Measurements from ENCODE around the gene PDGFRB. TPM values are rescaled to one million over a fixed set of nuclear protein-coding genes. Genes with fewer than 3 reads are reported as not detected.

The PDGFRB gene
- total RNA-seq, 1 experiment from 2014 or later, result 1.8 TPM

DNA sequence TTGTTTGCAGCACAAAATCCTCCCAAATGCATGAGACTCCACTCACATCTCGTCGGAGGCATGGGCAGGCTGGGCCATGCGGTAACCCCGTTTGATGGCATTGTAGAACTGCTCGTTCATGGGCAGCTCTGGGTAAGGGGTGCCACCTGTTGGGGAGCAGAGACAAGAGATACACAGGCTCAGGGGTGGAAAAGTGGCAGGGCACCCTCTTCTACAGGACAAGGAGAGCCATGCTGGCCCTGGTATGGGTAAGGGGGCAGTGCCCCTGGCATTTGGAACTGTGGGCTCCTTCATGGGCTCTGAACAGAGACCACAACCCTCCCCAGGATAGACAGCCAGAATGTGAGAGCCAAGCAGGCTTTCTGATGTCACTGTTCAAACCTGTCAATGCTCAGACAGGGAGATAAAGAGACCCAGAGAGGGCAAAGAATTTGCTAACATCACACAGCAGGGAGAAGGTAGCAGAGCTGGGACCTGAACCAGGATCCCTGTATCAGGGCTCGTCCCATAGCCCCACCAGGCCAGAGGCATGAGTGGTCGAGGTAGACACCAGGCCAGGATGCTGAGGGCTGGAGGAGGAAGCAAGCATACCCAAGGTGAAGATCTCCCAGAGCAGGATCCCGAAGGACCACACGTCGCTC, 36.1 kb downstream of the PDGFRB start:
- intact Hi-C loops (cut with micrococcal nuclease; ENCODE audit: unreplicated experiment) (no loop called here), in situ Hi-C loops (cut with HindIII; ENCODE audit: low pct_unique_long_range_greater_than_20kb, low sequenced_read_pairs) (no loop called here)
- Histone ChIP-seq H3K36me3 (ENCODE audit: control insufficient read depth, insufficient read depth, low read length) (no peaks in the 10 kb centered on the region), H3K4me1 (ENCODE audit: control insufficient read depth, insufficient read depth, low read length) (peaks cover 7% of the 10 kb centered on the region), H3K27ac (ENCODE audit: low read length) (no peak overlapping the region), H3K9me3 (ENCODE audit: control insufficient read depth, insufficient read depth, low read depth, low read length) (no peaks in the 10 kb centered on the region), H3K27me3 (ENCODE audit: control insufficient read depth, insufficient read depth, low read length) (no peaks in the 10 kb centered on the region), H3K4me3 (ENCODE audit: low read depth in 2 of 2, low read length in 2 of 2) (no peak overlapping the region)
- ChIA-PET CTCF (no interaction called here), POLR2A (interaction anchor here (0.6 kb wide), 1 partner anchor 32 kb away, joined by 10 read pairs; no protein-coding TSS in a partner anchor)
- ATAC-seq (no peak), DNase-seq (ENCODE audit: low read depth, low spot score) (no peak)
- BruUV-seq (replicated peaks), result no TSS peak
- TF ChIP-seq POLR2AphosphoS5 (IDR thresholded peaks at IDR 0.05; ENCODE audit: low read depth, low read length) (no peak), TCF7L2 (IDR thresholded peaks at IDR 0.05; ENCODE audit: low read depth, low read length) (no peak), SIN3A (IDR thresholded peaks at IDR 0.05; ENCODE audit: borderline replicate concordance, insufficient read depth, low read depth, low read length) (no peak)
- TF ChIP-seq, protein P1, sequence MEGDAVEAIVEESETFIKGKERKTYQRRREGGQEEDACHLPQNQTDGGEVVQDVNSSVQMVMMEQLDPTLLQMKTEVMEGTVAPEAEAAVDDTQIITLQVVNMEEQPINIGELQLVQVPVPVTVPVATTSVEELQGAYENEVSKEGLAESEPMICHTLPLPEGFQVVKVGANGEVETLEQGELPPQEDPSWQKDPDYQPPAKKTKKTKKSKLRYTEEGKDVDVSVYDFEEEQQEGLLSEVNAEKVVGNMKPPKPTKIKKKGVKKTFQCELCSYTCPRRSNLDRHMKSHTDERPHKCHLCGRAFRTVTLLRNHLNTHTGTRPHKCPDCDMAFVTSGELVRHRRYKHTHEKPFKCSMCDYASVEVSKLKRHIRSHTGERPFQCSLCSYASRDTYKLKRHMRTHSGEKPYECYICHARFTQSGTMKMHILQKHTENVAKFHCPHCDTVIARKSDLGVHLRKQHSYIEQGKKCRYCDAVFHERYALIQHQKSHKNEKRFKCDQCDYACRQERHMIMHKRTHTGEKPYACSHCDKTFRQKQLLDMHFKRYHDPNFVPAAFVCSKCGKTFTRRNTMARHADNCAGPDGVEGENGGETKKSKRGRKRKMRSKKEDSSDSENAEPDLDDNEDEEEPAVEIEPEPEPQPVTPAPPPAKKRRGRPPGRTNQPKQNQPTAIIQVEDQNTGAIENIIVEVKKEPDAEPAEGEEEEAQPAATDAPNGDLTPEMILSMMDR (IDR thresholded peaks at IDR 0.05), result no peak

DNA sequence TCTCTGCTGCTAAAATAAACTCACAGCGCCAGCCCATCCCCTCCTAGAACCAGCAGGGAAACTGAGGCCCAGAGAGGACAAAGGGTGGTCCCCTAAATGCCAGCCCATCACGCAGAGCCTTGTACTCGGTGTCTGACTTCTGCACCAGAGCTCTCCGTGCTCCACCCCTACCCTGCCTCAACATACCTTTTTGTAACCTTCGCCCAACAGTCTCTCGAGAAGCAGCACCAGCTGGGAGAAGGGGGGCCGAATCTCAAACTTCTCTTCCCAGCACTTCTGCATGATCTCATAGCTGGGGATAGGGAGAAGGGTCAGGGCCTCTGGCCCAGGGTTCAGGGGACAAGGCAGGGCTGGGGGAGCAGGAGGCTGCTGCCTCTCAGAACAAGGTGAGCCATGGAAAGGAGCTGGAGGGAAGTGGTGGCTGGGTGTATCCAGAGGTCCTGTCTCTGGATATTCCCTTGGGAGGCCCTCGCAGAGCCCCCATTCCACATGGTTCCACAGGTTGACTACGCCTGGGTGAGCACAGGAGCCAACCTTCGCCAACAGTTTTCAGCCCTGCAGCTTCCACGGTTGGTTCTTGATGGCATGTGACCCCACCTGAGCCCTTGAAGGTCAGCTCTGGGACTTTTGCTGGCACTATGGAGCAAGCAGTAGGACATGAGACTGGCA, 37.0 kb downstream of the PDGFRB start:
- ChIA-PET POLR2A (interaction anchor here (0.5 to 0.6 kb wide), 3 partner anchors 33 to 108 kb away, joined by 4 to 10 read pairs (median 9); no protein-coding TSS in a partner anchor), CTCF (no interaction called here)
- no peaks in the 10 kb centered on the region for H3K36me3 ChIP-seq (ENCODE audit: control insufficient read depth, insufficient read depth, low read length)
- H3K9me3 ChIP-seq (ENCODE audit: control insufficient read depth, insufficient read depth, low read depth, low read length), result no peaks in the 10 kb centered on the region
- DNase-seq (ENCODE audit: low read depth, low spot score) (no peak), ATAC-seq (no peak)
- no peaks in the 10 kb centered on the region for H3K27me3 ChIP-seq (ENCODE audit: control insufficient read depth, insufficient read depth, low read length)
- TF ChIP-seq SIN3A (IDR thresholded peaks at IDR 0.05; ENCODE audit: borderline replicate concordance, insufficient read depth, low read depth, low read length), result no peak
- no peak for TF ChIP-seq TCF7L2 (IDR thresholded peaks at IDR 0.05; ENCODE audit: low read depth, low read length)
- TF ChIP-seq POLR2AphosphoS5 (IDR thresholded peaks at IDR 0.05; ENCODE audit: low read depth, low read length), result no peak
- TF ChIP-seq REST (IDR thresholded peaks at IDR 0.05; ENCODE audit: insufficient read depth in 1 of 2, low read depth in 2 of 2, low read length in 1 of 2), result no peak
- TF ChIP-seq, protein P1 (IDR thresholded peaks at IDR 0.05), result no peak
- no peak overlapping the region for H3K4me3 ChIP-seq (ENCODE audit: low read depth in 2 of 2, low read length in 2 of 2)
- in situ Hi-C loops (cut with HindIII; ENCODE audit: low pct_unique_long_range_greater_than_20kb, low sequenced_read_pairs), result no loop called here
- BruUV-seq (replicated peaks), result no TSS peak
- intact Hi-C loops (cut with micrococcal nuclease; ENCODE audit: unreplicated experiment), result no loop called here
- peaks cover 7% of the 10 kb centered on the region for H3K4me1 ChIP-seq (ENCODE audit: control insufficient read depth, insufficient read depth, low read length)
- H3K27ac ChIP-seq (ENCODE audit: low read length), result no peak overlapping the region
